Gastrocnemius medialis (tissue), 4 donors: ENCODE data around the gene ESAM. TPM values are rescaled to one million over a fixed set of nuclear protein-coding genes. Genes with fewer than 3 reads are reported as not detected.

Experiments
- ATAC-seq, 2 donors: fragments of 150-250 bp; one replicate each; pipeline ENCODE4 v1.9.1; 2016
- DNase-seq, 2 donors: peaks; one replicate each; pipeline ENCODE4 v3.0.0-alpha.2; 2019
- H3K27ac ChIP-seq, 4 donors: fragments of 200-600 bp; sonication (generic); 1 replicate in 1 of 4; 2 replicates in 3 of 4; pipeline ENCODE4 v1.5.1; 2016 to 2018; ENCODE audit warnings: mild to moderate bottlenecking in 2 of 4, moderate library complexity in 1 of 4
- H3K27me3 ChIP-seq, 3 donors: fragments of 200-600 bp; sonication (generic) in 2 of 3; 1 replicate in 1 of 3; 2 replicates in 2 of 3; pipeline versions ENCODE4 v1.5.1 to v1.6.0; 2016 to 2019; ENCODE audit warnings: mild to moderate bottlenecking in 1 of 3, moderate library complexity in 1 of 3
- H3K36me3 ChIP-seq, 2 donors: fragments of 200-600 bp; sonication (generic) in 1 of 2; one replicate each; pipeline ENCODE4 v1.5.1; 2017 to 2018
- H3K4me1 ChIP-seq, 2 donors: fragments of 200-600 bp; sonication (generic) in 1 of 2; one replicate each; pipeline ENCODE4 v1.5.1; 2016 to 2017; ENCODE audit warnings: mild to moderate bottlenecking in 2 of 2
- H3K4me3 ChIP-seq, 4 donors: fragments of 200-600 bp; sonication (generic) in 3 of 4; 1 replicate in 1 of 4; 2 replicates in 3 of 4; pipeline ENCODE4 v1.5.1; 2016 to 2019; ENCODE audit warnings: mild to moderate bottlenecking in 2 of 4
- H3K9me3 ChIP-seq, 3 donors: fragments of 200-600 bp; sonication (generic) in 2 of 3; 1 replicate in 1 of 3; 2 replicates in 2 of 3; pipeline ENCODE4 v1.5.1; 2016 to 2019
- POLR2A ChIP-seq, 2 donors: fragments of 450-650 bp; IDR thresholded peaks; one replicate each; pipeline ENCODE4 v1.6.1; 2017; ENCODE audit warnings: antibody characterized with exemption in 2 of 2, mild to moderate bottlenecking in 2 of 2, moderate library complexity in 2 of 2
- in situ Hi-C, 4 donors: fragments of 200-750 bp; cut with MboI; loops; one replicate each; pipeline versions ENCODE4 v1.15.0 to v1.8.0; 2017; ENCODE audit warnings: low sequenced_read_pairs in 4 of 4
- intact Hi-C: fragments of 100-400 bp; cut with DNase I; formaldehyde crosslinking; loops from one replicate; pipeline ENCODE4 v1.15.1; 2023; ENCODE audit warnings: low total_unique reads
- total RNA-seq, 4 donors: library from RNA; depleted of rRNA; stranded (reverse); fragments of >200 nt; gene quantifications; one replicate each; pipeline versions ENCODE4 v1.1.0 to v1.2.3, GENCODE V29; 2016
- TF ChIP-seq, protein P1 (sequence below), 5 experiments: fragments of 450-650 bp in 3 of 5; fragments of 200-600 bp in 2 of 5; sonication (generic) in 2 of 5; IDR thresholded peaks in 4 of 5; conservative IDR thresholded peaks in 1 of 5; 1 replicate in 4 of 5; 2 replicates in 1 of 5; pipeline ENCODE4 v1.5.1; 2016 to 2019; ENCODE audit warnings: antibody characterized with exemption in 5 of 5, mild to moderate bottlenecking in 3 of 5, moderate library complexity in 3 of 5

ESAM gene
- total RNA-seq, 4 donors from 2014 or later: 20.0 to 30.1 (median 27.5) TPM

- Histone ChIP-seq H3K9me3 (no peaks in the 10 kb centered on the region), H3K4me3 (no peak overlapping the region), H3K27me3 (no peaks in the 10 kb centered on the region), H3K36me3 (no peaks in the 10 kb centered on the region), H3K4me1 (peaks cover 0 to 33% of the 10 kb centered on the region in 2 donors), H3K27ac (no peak overlapping the region)
- DNase-seq (no peak), ATAC-seq (no peak)
- intact Hi-C loops: no loop called here
- in situ Hi-C loops: no loop called here
- TF ChIP-seq, protein P1, sequence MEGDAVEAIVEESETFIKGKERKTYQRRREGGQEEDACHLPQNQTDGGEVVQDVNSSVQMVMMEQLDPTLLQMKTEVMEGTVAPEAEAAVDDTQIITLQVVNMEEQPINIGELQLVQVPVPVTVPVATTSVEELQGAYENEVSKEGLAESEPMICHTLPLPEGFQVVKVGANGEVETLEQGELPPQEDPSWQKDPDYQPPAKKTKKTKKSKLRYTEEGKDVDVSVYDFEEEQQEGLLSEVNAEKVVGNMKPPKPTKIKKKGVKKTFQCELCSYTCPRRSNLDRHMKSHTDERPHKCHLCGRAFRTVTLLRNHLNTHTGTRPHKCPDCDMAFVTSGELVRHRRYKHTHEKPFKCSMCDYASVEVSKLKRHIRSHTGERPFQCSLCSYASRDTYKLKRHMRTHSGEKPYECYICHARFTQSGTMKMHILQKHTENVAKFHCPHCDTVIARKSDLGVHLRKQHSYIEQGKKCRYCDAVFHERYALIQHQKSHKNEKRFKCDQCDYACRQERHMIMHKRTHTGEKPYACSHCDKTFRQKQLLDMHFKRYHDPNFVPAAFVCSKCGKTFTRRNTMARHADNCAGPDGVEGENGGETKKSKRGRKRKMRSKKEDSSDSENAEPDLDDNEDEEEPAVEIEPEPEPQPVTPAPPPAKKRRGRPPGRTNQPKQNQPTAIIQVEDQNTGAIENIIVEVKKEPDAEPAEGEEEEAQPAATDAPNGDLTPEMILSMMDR (IDR thresholded peaks at IDR 0.05 in 4 of 5, conservative IDR thresholded peaks at IDR 0.05 in 1 of 5): no peak
Observed at GRCh38 chr11:124791626-124792341, 29.7 kb upstream of the ESAM start.

DNA sequence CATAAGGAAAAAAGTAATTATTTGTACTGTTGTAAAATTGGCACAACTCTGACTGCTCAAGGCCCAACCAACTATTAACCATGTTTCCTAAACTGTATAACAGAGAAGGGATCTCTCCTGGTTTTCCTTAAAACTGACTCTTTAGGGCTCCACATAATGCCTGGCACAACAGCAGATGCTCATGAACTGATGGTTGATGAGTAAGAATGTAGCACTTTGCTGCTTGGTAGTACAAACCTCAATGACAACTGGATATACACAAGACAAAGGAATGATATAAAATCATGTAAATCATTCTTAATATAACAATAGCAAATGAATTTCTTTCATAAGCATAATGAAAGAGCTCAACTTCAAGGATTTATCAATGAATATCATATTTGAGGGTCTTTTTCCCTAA is 26.4 kb upstream of the ESAM start:
- no peak overlapping the region for H3K4me3 ChIP-seq
- ATAC-seq (no peak), DNase-seq (no peak)
- no peaks in the 10 kb centered on the region for H3K27me3 ChIP-seq
- no peaks in the 10 kb centered on the region for H3K36me3 ChIP-seq
- TF ChIP-seq, protein P1 (IDR thresholded peaks at IDR 0.05 in 4 of 5, conservative IDR thresholded peaks at IDR 0.05 in 1 of 5): no peak
- no peak for TF ChIP-seq POLR2A (IDR thresholded peaks at IDR 0.05)
- H3K9me3 ChIP-seq: no peaks in the 10 kb centered on the region
- peaks cover 0 to 26% of the 10 kb centered on the region in 2 donors for H3K4me1 ChIP-seq
- H3K27ac ChIP-seq: no peak overlapping the region
- in situ Hi-C loops: no loop called here
- intact Hi-C loops: no loop called here

- no peaks in the 10 kb centered on the region for H3K4me1 ChIP-seq
- in situ Hi-C loops (no loop called here), intact Hi-C loops (no loop called here)
- DNase-seq: no peak
- TF ChIP-seq POLR2A (IDR thresholded peaks at IDR 0.05): no peak
- TF ChIP-seq, protein P1 (IDR thresholded peaks at IDR 0.05 in 4 of 5, conservative IDR thresholded peaks at IDR 0.05 in 1 of 5): no peak
- no peaks in the 10 kb centered on the region for H3K9me3 ChIP-seq
- H3K27me3 ChIP-seq: no peaks in the 10 kb centered on the region
- no peaks in the 10 kb centered on the region for H3K36me3 ChIP-seq
- no peak overlapping the region for H3K4me3 ChIP-seq
- ATAC-seq: no peak
- no peak overlapping the region for H3K27ac ChIP-seq
Observed at GRCh38 chr11:124784051-124784450, 22.0 kb upstream of the ESAM start.

GRCh38 chr11:124783002-124783401 is 20.9 kb upstream of the ESAM start:
- no peak for ATAC-seq

DNA sequence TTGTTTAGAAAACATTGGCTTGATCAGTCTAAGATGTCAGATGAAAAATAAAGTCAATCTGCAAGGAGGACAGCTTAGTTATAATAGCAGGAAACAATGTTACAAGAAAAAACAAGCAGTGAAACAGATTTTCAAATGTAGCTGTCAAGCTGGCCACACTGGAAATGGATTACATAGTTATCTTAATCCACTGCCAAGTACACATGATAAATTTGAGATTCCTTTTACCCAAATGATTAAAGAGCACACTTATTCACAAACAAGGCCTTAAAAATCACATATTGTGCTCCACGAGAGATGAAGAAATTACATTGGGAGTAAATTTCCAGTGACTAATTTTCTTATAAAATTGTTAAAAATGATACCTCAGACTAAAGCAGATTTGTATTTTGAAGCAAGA is 17.5 kb upstream of the ESAM start:
- ATAC-seq: no peak
- in situ Hi-C loops: no loop called here
- intact Hi-C loops: no loop called here

More at GRCh38 chr11:124783002-124783401, 20.9 kb upstream of the ESAM start:
- no peaks in the 10 kb centered on the region for H3K36me3 ChIP-seq
- H3K4me1 ChIP-seq: no peaks in the 10 kb centered on the region
- TF ChIP-seq POLR2A (IDR thresholded peaks at IDR 0.05): no peak
- H3K4me3 ChIP-seq: no peak overlapping the region
- DNase-seq: no peak
- H3K27me3 ChIP-seq: no peaks in the 10 kb centered on the region
- no peak overlapping the region for H3K27ac ChIP-seq
- in situ Hi-C loops: no loop called here
- no peaks in the 10 kb centered on the region for H3K9me3 ChIP-seq
- intact Hi-C loops: no loop called here

More for the DNA sequence above, 17.5 kb upstream of the ESAM start:
- no peak for TF ChIP-seq POLR2A (IDR thresholded peaks at IDR 0.05)
- TF ChIP-seq, protein P1 (IDR thresholded peaks at IDR 0.05 in 4 of 5, conservative IDR thresholded peaks at IDR 0.05 in 1 of 5): no peak
- DNase-seq: no peak
- H3K4me1 ChIP-seq: no peaks in the 10 kb centered on the region
- no peaks in the 10 kb centered on the region for H3K36me3 ChIP-seq
- no peaks in the 10 kb centered on the region for H3K27me3 ChIP-seq
- no peak overlapping the region for H3K27ac ChIP-seq
- no peak overlapping the region for H3K4me3 ChIP-seq
- H3K9me3 ChIP-seq: no peaks in the 10 kb centered on the region
